Mucosa of rectum (tissue), 2 donors: ENCODE results near the gene MATN4.
A peak's percentile ranks its signal among the peaks of the same experiment; 100 is the strongest.

Source experiments
- H3K27ac ChIP-seq, 2 donors: one replicate each; pipeline ENCODE4 v1.7.0; 2013; ENCODE audit warnings: inconsistent platforms in 2 of 2, low read depth in 2 of 2, low read length in 2 of 2
- H3K27me3 ChIP-seq, 2 donors: one replicate each; pipeline ENCODE4 v1.7.0; 2013; ENCODE audit warnings: low read length in 2 of 2; ENCODE audit not compliant: control insufficient read depth in 2 of 2, insufficient read depth in 2 of 2
- H3K36me3 ChIP-seq, 2 donors: one replicate each; pipeline ENCODE4 v1.7.0; 2013; ENCODE audit warnings: low read length in 2 of 2; ENCODE audit not compliant: control insufficient read depth in 2 of 2, insufficient read depth in 2 of 2
- H3K4me1 ChIP-seq, 2 donors: one replicate each; pipeline ENCODE4 v1.7.0; 2013; ENCODE audit warnings: low read length in 2 of 2, mild to moderate bottlenecking in 1 of 2; ENCODE audit not compliant: control insufficient read depth in 2 of 2, insufficient read depth in 2 of 2
- H3K4me3 ChIP-seq, 2 donors: one replicate each; pipeline ENCODE4 v1.7.0; 2013; ENCODE audit warnings: low read length in 2 of 2
- H3K9ac ChIP-seq, 2 donors: one replicate each; pipeline ENCODE4 v1.7.0; 2013; ENCODE audit warnings: low read length in 2 of 2, low read depth in 1 of 2, mild to moderate bottlenecking in 1 of 2
- H3K9me3 ChIP-seq, 2 donors: one replicate each; pipeline ENCODE4 v1.7.0; 2013; ENCODE audit warnings: low read length in 2 of 2; ENCODE audit not compliant: control insufficient read depth in 2 of 2
- donor health status: healthy.
- donor health status: Normal muscosa, but diverticular disease.

The MATN4 gene

GRCh38 chr20:45313065-45313695 lies 5.1 kb upstream of the MATN4 start:
- H3K4me3 ChIP-seq, result no peak overlapping the region
- H3K4me1 ChIP-seq, result peaks cover under 1 to 2% of the 10 kb centered on the region in 2 donors
- H3K27me3 ChIP-seq, result peaks cover 12 to 24% of the 10 kb centered on the region in 2 donors
- no peaks in the 10 kb centered on the region for H3K9me3 ChIP-seq
- H3K9ac ChIP-seq, result no peak overlapping the region
- H3K36me3 ChIP-seq, result no peaks in the 10 kb centered on the region
- H3K27ac ChIP-seq, result no peak overlapping the region

GRCh38 chr20:45312241-45312640 lies 4.1 kb upstream of the MATN4 start:
- H3K27ac ChIP-seq, result no peak overlapping the region
- no peak overlapping the region for H3K9ac ChIP-seq
- no peak overlapping the region for H3K4me3 ChIP-seq
- no peaks in the 10 kb centered on the region for H3K9me3 ChIP-seq
- peaks cover 2 to 4% of the 10 kb centered on the region in 2 donors for H3K4me1 ChIP-seq
- no peaks in the 10 kb centered on the region for H3K36me3 ChIP-seq
- peaks cover 11 to 18% of the 10 kb centered on the region in 2 donors for H3K27me3 ChIP-seq

DNA sequence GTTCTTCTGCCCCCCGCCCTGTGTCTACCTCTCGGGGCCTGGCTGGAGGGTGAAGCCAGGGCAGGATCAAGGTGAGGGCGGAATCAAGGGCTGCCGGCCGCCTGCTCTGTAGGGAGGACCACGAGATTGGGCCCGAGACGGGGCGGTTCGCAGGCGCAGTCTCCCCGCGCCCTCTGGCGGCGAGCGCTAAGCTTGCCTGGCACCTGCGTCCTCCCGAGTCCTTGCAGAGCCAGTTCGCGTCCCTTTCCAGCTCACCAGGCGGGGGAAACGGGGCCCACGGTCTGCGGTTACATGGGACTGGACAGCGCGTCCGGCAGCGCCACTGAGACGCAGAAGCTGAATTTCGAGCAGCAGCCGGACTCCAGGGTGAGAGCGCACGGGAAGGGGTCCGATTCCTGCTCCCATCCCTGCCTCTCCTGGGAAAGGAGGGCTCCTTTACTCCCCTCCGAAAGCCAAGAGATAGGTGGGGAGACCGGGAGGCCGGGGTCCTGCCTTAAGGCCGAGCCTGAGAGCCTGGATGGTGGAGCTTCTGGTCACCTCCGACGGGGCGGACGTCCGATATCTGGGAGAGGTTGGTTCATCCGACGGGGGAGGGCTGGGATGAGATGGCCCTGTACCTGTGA lies 3.6 kb upstream of the MATN4 start:
- H3K27me3 ChIP-seq, result peaks cover 10 to 14% of the 10 kb centered on the region in 2 donors

DNA sequence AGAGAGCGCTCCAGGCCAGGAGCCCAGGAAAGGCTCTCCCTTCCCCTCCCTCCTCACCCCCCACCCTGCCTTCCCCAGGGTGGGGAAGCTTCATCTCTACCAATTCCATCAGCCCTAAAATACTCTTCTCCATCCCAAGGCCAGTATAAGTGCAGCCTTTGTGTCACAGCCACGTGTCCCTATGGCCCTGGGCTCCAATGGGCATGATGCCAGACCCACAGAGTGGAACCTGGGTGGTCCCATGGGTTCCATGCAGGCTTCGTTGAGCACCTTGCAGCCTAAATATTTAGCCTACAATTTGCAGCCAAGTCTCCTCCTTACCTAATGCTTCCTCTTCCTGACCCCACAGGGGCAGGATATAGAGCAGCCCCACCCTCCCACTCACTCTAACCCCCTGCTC lies 976 bp upstream of the MATN4 start:
- Histone ChIP-seq H3K36me3 (no peaks in the 10 kb centered on the region), H3K27me3 (peaks cover 6 to 7% of the 10 kb centered on the region in 2 donors), H3K4me3 (no peak overlapping the region), H3K9ac (no peak overlapping the region), H3K27ac (no peak overlapping the region), H3K9me3 (no peaks in the 10 kb centered on the region), H3K4me1 (peaks cover 4 to 6% of the 10 kb centered on the region in 2 donors)

More for the DNA sequence above, 3.6 kb upstream of the MATN4 start:
- Histone ChIP-seq H3K27ac (no peak overlapping the region), H3K4me1 (peaks cover 2 to 4% of the 10 kb centered on the region in 2 donors), H3K36me3 (no peaks in the 10 kb centered on the region), H3K9me3 (no peaks in the 10 kb centered on the region), H3K9ac (peak overlapping the region in 1 of 2 donors; percentile 16), H3K4me3 (no peak overlapping the region)

GRCh38 chr20:45307076-45307640 lies 941 bp downstream of the MATN4 start:
- no peaks in the 10 kb centered on the region for H3K36me3 ChIP-seq
- H3K27me3 ChIP-seq, result peaks cover 5 to 7% of the 10 kb centered on the region in 2 donors

GRCh38 chr20:45306431-45306982 lies 1.6 kb downstream of the MATN4 start, which contains the start of gene RBPJL:
Gene RBPJL, plus strand, starts transcription at chr20:45306840. Its CDS starts 83 bp downstream, at chr20:45306923.
- H3K4me1 ChIP-seq, result peaks cover 4 to 6% of the 10 kb centered on the region in 2 donors
- no peak within 1 kb of the TSS for H3K4me3 ChIP-seq
- no peak within 1 kb of the TSS for H3K9ac ChIP-seq
- peaks cover 0 to 7% of the 10 kb centered on the region in 2 donors for H3K27me3 ChIP-seq
- no peaks in the 10 kb centered on the region for H3K36me3 ChIP-seq
- no peaks in the 10 kb centered on the region for H3K9me3 ChIP-seq
- no peak within 1 kb of the TSS for H3K27ac ChIP-seq

More at GRCh38 chr20:45307076-45307640, 941 bp downstream of the MATN4 start:
- peaks cover 4 to 6% of the 10 kb centered on the region in 2 donors for H3K4me1 ChIP-seq
- H3K9me3 ChIP-seq, result no peaks in the 10 kb centered on the region
- H3K9ac ChIP-seq, result no peak overlapping the region
- no peak overlapping the region for H3K27ac ChIP-seq
- H3K4me3 ChIP-seq, result no peak overlapping the region

DNA sequence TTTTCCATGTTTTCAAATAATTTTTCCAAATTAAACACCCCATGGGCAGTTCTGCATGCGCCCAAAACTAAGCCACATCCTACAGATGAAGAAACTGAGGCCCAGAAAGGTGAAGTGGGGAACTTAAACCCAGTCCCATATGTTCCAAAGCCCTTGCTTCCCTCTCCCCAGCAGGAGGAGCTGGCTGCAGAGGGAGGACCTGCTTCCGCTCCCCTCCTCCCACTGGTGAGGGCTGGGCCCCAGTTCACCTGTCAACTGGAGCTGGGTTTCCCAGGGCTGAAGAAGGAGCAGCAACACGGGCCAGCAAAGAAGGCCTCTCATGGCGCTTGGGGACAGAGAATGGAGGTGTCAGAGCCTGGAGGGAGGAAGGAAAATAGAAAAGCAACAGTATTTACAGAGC lies 2.8 kb downstream of the MATN4 start:
- H3K9ac ChIP-seq, result no peak overlapping the region
- H3K36me3 ChIP-seq, result no peaks in the 10 kb centered on the region
- no peak overlapping the region for H3K4me3 ChIP-seq
- H3K27me3 ChIP-seq, result peaks cover 0 to 5% of the 10 kb centered on the region in 2 donors
- H3K9me3 ChIP-seq, result no peaks in the 10 kb centered on the region
- H3K4me1 ChIP-seq, result peaks cover 4 to 6% of the 10 kb centered on the region in 2 donors
- H3K27ac ChIP-seq, result no peak overlapping the region

- Histone ChIP-seq H3K27me3 (peaks cover 0 to 5% of the 10 kb centered on the region in 2 donors), H3K27ac (no peak overlapping the region), H3K36me3 (no peaks in the 10 kb centered on the region), H3K4me3 (no peak overlapping the region), H3K9me3 (no peaks in the 10 kb centered on the region), H3K9ac (no peak overlapping the region), H3K4me1 (peaks cover 4 to 6% of the 10 kb centered on the region in 2 donors)
Observed at GRCh38 chr20:45304464-45304999, 3.6 kb downstream of the MATN4 start.

DNA sequence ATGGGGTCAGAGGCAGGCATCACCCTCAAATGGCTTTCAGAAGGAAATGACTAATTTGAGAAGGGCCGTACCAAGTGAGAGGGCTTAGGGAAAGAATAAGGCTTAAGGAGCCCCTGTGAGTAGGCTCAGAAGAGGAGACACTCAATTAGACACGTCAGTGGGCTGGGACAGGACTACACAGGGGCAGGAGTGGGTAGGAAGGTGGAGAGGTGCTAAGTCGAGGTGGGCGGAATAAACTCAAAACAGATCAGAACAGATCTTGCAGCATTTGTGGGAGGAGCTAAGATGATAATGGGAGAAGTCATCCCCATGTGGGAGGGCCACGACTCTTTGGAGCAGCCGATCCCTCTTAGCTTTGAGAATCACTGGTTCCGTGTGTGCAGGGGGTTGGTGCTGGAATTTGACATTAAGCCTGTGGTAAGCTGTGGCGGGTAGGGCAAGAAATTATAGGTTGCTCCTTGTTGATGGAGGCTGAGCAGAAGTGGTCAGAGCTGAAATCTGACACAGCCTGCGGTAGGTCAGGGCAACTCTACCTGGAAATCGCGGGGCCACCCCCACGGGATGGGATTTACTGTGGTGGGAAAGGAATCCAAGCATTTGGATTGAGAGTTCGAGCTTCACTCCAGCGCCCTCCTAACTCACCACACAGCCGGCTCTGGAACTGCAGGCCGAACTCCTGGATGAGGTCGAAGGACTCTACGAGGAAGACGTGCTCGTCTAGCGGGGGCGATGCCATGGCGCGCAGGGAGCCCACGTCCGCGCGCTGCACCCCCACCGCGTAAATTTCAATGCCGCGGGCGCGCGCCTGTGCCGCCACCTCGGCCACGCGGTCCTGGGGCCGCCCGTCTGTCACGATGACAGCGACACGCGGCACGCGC lies 4.3 kb downstream of the MATN4 start:
- Histone ChIP-seq H3K27ac (no peak overlapping the region), H3K4me3 (no peak overlapping the region), H3K9ac (no peak overlapping the region), H3K9me3 (no peaks in the 10 kb centered on the region), H3K27me3 (peaks cover 0 to 5% of the 10 kb centered on the region in 2 donors), H3K4me1 (peaks cover 4 to 6% of the 10 kb centered on the region in 2 donors), H3K36me3 (no peaks in the 10 kb centered on the region)
